Cardiac fibroblast (primary cell): ENCODE results near the gene NPY.

Experiments used
- DNase-seq, 2 donors: peaks; one replicate each; pipeline versions ENCODE4 v3.0.0 to v3.0.0-alpha.2; 2010; ENCODE audit warnings: low read depth in 2 of 2
- H3K4me3 ChIP-seq, 2 donors: replicated peaks in 1 of 2; 1 replicate in 1 of 2; 2 replicates in 1 of 2; pipeline ENCODE4 v1.5.1; 2011; ENCODE audit warnings: low read depth in 2 of 2, low read length in 2 of 2, mild to moderate bottlenecking in 2 of 2, moderate library complexity in 1 of 2
- CTCF ChIP-seq: IDR thresholded peaks from one replicate; pipeline ENCODE4 v1.5.1; 2011; ENCODE audit warnings: low read depth, mild to moderate bottlenecking, low read length, inconsistent platforms

NPY gene

GRCh38 chr7:24340727-24341126 is 56.7 kb downstream of the NPY start:
- no peak for DNase-seq
- TF ChIP-seq CTCF, result no peak
- no peak overlapping the region for H3K4me3 ChIP-seq
